Measurements from ENCODE around the gene DHX8. TPM values are rescaled to one million over a fixed set of nuclear protein-coding genes. Genes with fewer than 3 reads are reported as not detected.

DHX8 gene
- total RNA-seq, 1 experiment from 2014 or later = 34.5 TPM

GRCh38 chr17:43547659-43548256 lies 64.0 kb downstream of the DHX8 start:
- DNase-seq = no peak
- no peak overlapping the region for H3K4me2 ChIP-seq (ENCODE audit: low read length)
- no peaks in the 10 kb centered on the region for H4K20me1 ChIP-seq (ENCODE audit: low read length)
- no peaks in the 10 kb centered on the region for H3F3A ChIP-seq (ENCODE audit: low read length, unreplicated experiment)
- ChIA-PET CTCF (no interaction called here), POLR2A (ENCODE audit: unreplicated experiment) (no interaction called here)
- H3K4me1 ChIP-seq (ENCODE audit: insufficient read depth, low read length) = peaks cover 28% of the 10 kb centered on the region
- H3K27ac ChIP-seq (ENCODE audit: low read length) = no peak overlapping the region
- no peak overlapping the region for H3K4me3 ChIP-seq (ENCODE audit: low read length)
- H2AFZ ChIP-seq (ENCODE audit: low read length) = no peak overlapping the region
- H3K9ac ChIP-seq (ENCODE audit: low read length) = no peak overlapping the region; the same call in 1 of the 2 replicates
- no peak for ATAC-seq
- peaks cover 21% of the 10 kb centered on the region for H3K79me2 ChIP-seq (ENCODE audit: low read length)
- intact Hi-C loops (cut with micrococcal nuclease) = no loop called here
- H3K27me3 ChIP-seq (ENCODE audit: low read length) = no peaks in the 10 kb centered on the region
- no TSS peak for BruUV-seq (replicated peaks)
- no peaks in the 10 kb centered on the region for H3K9me2 ChIP-seq (replicated peaks; ENCODE audit: low read length)
- no peak for TF ChIP-seq EZH2phosphoT487 (IDR thresholded peaks at IDR 0.05; ENCODE audit: borderline replicate concordance, low read length)
- TF ChIP-seq, protein P1, sequence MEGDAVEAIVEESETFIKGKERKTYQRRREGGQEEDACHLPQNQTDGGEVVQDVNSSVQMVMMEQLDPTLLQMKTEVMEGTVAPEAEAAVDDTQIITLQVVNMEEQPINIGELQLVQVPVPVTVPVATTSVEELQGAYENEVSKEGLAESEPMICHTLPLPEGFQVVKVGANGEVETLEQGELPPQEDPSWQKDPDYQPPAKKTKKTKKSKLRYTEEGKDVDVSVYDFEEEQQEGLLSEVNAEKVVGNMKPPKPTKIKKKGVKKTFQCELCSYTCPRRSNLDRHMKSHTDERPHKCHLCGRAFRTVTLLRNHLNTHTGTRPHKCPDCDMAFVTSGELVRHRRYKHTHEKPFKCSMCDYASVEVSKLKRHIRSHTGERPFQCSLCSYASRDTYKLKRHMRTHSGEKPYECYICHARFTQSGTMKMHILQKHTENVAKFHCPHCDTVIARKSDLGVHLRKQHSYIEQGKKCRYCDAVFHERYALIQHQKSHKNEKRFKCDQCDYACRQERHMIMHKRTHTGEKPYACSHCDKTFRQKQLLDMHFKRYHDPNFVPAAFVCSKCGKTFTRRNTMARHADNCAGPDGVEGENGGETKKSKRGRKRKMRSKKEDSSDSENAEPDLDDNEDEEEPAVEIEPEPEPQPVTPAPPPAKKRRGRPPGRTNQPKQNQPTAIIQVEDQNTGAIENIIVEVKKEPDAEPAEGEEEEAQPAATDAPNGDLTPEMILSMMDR (conservative IDR thresholded peaks at IDR 0.05; ENCODE audit: low read depth, low read length) = no peak
- TF ChIP-seq EZH2 (IDR thresholded peaks at IDR 0.05; ENCODE audit: low read length, unreplicated experiment) = no peak
- no peaks in the 10 kb centered on the region for H3K36me3 ChIP-seq (ENCODE audit: low read depth, low read length)
- H3K9me3 ChIP-seq (ENCODE audit: low read length) = no peaks in the 10 kb centered on the region

DNA sequence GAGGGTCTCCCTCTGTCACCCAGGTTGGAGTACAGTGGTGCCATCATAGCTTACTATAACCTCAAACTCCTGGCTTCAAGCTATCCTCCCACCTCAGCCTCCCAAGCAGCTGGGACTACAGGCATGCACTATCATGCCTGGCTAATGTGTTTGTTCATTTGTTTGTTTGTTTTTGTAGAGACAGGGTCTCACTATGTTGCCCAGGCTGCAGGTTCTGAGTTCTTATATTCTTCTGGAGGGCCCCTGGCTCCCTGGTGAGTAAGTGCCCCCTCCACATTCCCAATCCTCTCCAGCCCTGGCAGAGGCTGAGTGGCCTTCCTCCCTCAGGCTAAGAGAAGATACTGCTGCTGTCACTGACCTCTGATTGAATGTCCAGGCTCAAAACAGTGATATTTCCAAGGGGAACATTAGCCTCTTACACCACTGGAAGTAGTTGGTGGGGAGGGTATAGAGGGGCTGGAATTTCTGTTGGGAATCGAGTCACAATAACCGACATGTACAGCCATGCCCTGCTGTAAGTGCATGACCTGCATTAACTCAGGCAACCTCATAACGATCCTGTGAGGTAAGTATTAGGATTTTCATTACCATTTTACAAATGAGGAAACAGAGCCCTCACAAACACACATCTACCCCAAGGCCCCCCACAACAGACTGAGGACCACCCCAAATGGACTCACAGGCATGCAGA lies 65.1 kb downstream of the DHX8 start:
- ChIA-PET CTCF (no interaction called here), POLR2A (ENCODE audit: unreplicated experiment) (no interaction called here)
- H3K27me3 ChIP-seq (ENCODE audit: low read length) = no peaks in the 10 kb centered on the region
- DNase-seq = no peak
- H3K27ac ChIP-seq (ENCODE audit: low read length) = no peak overlapping the region
- H4K20me1 ChIP-seq (ENCODE audit: low read length) = no peaks in the 10 kb centered on the region
- intact Hi-C loops (cut with micrococcal nuclease) = no loop called here
- peaks cover 11% of the 10 kb centered on the region for H3K79me2 ChIP-seq (ENCODE audit: low read length)
- no peak overlapping the region for H3K4me3 ChIP-seq (ENCODE audit: low read length)
- H3K4me1 ChIP-seq (ENCODE audit: insufficient read depth, low read length) = peaks cover 19% of the 10 kb centered on the region
- TF ChIP-seq EZH2 (IDR thresholded peaks at IDR 0.05; ENCODE audit: low read length, unreplicated experiment) = no peak
- BruUV-seq (replicated peaks) = no TSS peak
- no peak overlapping the region for H3K9ac ChIP-seq (ENCODE audit: low read length)
- H2AFZ ChIP-seq (ENCODE audit: low read length) = no peak overlapping the region
- H3K9me3 ChIP-seq (ENCODE audit: low read length) = no peaks in the 10 kb centered on the region
- no peaks in the 10 kb centered on the region for H3K9me2 ChIP-seq (replicated peaks; ENCODE audit: low read length)
- no peak for ATAC-seq
- H3K36me3 ChIP-seq (ENCODE audit: low read depth, low read length) = no peaks in the 10 kb centered on the region
- H3K4me2 ChIP-seq (ENCODE audit: low read length) = no peak overlapping the region
- no peaks in the 10 kb centered on the region for H3F3A ChIP-seq (ENCODE audit: low read length, unreplicated experiment)

DNA sequence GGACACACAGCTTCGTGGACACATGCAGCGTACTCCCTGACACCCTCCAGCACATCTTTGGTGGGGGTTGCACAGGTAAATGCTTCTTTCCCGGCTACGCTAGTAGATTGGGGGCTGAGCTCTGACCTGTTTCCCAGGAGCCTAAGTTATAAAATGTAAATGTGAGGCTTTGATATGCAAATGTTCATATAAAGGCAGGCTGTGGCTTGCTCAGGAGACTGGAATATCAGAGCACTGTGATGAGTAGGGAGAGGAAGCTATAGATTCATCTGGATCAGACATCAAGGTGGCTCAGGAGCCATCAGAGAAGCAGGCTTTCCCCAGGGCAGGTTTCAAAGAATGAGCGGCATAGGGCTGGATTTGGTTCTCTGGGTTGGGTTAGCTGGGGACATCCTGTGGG lies 65.7 kb downstream of the DHX8 start:
- no peak overlapping the region for H3K27ac ChIP-seq (ENCODE audit: low read length)
- H2AFZ ChIP-seq (ENCODE audit: low read length) = no peak overlapping the region
- H3K27me3 ChIP-seq (ENCODE audit: low read length) = no peaks in the 10 kb centered on the region
- no peaks in the 10 kb centered on the region for H3F3A ChIP-seq (ENCODE audit: low read length, unreplicated experiment)
- ATAC-seq (no peak), DNase-seq (no peak)
- H3K9ac ChIP-seq (ENCODE audit: low read length) = no peak overlapping the region
- no TSS peak for BruUV-seq (replicated peaks)
- TF ChIP-seq EZH2phosphoT487 (IDR thresholded peaks at IDR 0.05; ENCODE audit: borderline replicate concordance, low read length) = no peak
- no peak for TF ChIP-seq EZH2 (IDR thresholded peaks at IDR 0.05; ENCODE audit: low read length, unreplicated experiment)
- TF ChIP-seq, protein P1 (conservative IDR thresholded peaks at IDR 0.05; ENCODE audit: low read depth, low read length) = no peak
- no peak overlapping the region for H3K4me3 ChIP-seq (ENCODE audit: low read length)
- CTCF ChIA-PET = no interaction called here
- intact Hi-C loops (cut with micrococcal nuclease) = no loop called here
- peaks cover 17% of the 10 kb centered on the region for H3K4me1 ChIP-seq (ENCODE audit: insufficient read depth, low read length)
- H3K36me3 ChIP-seq (ENCODE audit: low read depth, low read length) = no peaks in the 10 kb centered on the region
- POLR2A ChIA-PET (ENCODE audit: unreplicated experiment) = no interaction called here
- H3K79me2 ChIP-seq (ENCODE audit: low read length) = peaks cover 5% of the 10 kb centered on the region; the same call in 1 of the 2 replicates
- H3K9me3 ChIP-seq (ENCODE audit: low read length) = no peaks in the 10 kb centered on the region
- no peaks in the 10 kb centered on the region for H4K20me1 ChIP-seq (ENCODE audit: low read length)
- H3K9me2 ChIP-seq (replicated peaks; ENCODE audit: low read length) = no peaks in the 10 kb centered on the region
- no peak overlapping the region for H3K4me2 ChIP-seq (ENCODE audit: low read length)
